Measurements from ENCODE around the gene ALOX12B.
"Not testable (repeated sequence)": the region's sequence is repeated elsewhere in the genome, so short reads cannot be mapped to it uniquely, and the experiment has no call there.

ALOX12B gene

DNA sequence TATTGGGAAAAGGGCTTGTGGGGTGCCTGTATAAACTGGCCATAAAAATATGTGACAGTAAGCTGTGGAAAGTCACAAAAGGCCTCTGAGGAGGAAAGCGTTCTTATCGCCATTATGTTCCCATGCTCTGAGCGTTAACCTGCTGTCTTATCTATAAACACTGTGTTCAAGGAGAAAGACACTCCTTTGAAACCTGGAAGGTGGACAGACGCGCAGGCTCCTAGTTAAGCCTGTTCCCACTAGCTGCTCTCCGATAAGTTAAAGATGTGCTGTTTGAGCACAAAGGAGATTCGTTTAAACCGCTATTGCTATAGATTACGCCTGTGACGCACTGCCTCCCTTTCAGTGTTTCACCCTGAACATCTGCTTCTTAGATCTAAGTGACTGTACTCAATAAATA is 5.2 kb downstream of the ALOX12B start:
- no peak for DNase-seq (ENCODE audit: low read depth in 2 of 2)

DNA sequence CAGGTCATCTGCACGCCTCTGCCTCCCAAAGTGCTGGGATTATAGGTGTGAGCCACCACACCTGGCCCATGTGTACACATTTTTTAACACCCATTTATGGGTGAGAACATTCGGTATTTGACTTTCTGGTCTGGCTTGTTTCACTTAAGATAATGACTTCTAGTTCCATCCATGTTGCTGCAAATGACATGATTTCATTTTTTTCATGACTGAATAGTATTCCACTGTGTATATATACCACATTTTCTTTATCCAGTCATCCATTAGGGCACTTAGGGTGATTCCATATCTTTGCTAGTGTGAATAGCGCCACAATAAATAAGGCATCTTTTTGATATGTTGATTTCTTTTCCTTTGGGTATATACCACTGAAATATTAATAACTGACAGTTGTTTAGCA is 5.6 kb downstream of the ALOX12B start:
- no peak for DNase-seq (ENCODE audit: low read depth in 2 of 2)

DNA sequence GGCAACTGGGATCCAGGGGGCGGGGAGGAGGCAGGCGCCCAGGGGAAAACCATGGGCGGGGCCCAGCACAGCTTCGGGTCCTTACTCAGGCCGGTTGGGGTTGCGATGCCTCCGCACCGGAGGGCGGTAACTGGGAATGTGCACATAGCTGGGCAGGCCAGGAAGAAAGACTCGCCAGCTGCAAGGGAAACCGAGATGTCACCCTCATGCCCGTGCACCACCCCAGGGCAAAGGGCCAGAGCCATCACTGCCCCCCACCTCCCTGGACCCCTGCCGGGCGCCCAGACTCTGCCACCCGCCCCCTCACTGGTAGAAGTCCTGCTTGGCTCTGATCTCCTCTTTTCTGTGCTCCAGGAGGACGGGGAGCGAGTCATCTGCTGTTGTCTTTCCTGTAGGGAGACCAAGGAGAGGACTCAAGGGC is 6.7 kb downstream of the ALOX12B start:
- no peak for DNase-seq (ENCODE audit: low read depth in 2 of 2)

- no peak for DNase-seq (ENCODE audit: low read depth in 2 of 2)
Observed at GRCh38 chr17:8080208-8080798, 7.2 kb downstream of the ALOX12B start.

GRCh38 chr17:8079291-8080207 is 8.0 kb downstream of the ALOX12B start:
- DNase-seq (ENCODE audit: low read depth in 2 of 2), result peak; percentile 76 to 78

DNA sequence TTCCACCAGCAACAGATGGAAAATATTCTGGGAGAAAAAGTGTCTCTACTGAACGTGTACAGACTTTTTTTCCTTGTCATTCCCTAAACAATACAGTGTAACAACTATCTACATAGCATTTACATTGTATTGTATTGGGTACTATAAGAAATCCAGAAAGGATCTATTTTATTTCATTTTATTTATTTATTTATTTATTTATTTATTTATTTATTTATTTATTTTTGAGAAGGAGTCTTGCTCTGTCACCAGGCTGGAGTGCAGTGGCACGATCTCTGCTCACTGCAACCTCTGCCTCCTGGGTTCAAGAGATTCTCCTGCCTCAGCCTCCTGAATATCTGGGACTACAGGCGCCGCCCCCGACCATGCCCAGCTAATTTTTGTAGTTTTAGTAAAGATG is 9.6 kb downstream of the ALOX12B start:
- not testable (repeated sequence) for DNase-seq (ENCODE audit: low read depth in 2 of 2)

DNA sequence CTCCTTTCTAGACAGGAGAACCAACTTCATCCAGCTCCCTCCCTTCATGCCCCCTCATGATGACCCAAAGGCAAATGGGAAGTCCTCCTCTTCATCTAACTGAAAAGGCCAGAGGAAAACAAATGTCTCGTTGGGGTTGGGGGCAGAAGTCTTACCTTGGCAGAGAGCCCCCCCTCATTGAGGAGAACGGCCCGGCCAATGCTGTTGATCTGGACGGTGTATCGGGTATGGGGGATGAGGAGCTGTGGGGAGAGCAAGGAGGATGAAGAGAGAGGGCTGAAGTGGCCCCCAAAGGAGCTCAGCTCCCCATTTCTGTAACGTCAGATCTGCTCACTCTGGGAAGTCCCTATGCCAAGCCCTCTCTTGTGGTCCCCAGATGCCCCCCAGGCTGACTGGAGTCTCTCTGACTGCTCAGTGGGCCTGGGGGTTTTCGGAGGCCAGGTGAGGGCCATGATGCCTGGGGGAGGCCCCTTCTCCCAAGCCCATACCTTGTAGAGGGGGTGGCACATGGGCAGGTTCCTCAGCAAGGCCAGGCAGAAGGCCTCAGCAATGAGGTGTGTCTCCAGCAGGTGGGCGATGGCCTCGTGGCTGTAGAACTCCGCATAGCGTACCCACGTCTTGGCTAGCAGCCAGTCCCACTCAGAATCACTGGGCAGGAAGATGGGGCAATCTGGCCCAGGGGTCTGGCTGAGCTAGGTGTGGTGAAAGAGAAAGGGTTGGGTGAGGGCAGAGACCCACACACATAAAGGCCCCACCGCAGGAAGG is 10.8 kb downstream of the ALOX12B start:
- no peak for DNase-seq (ENCODE audit: low read depth in 2 of 2)

GRCh38 chr17:8075574-8076342 is 11.8 kb downstream of the ALOX12B start:
- DNase-seq (ENCODE audit: low read depth in 2 of 2), result no peak

- DNase-seq (ENCODE audit: low read depth in 2 of 2), result no peak
Observed at GRCh38 chr17:8075081-8075480, 12.4 kb downstream of the ALOX12B start.

GRCh38 chr17:8074554-8074953 is 13.0 kb downstream of the ALOX12B start:
- DNase-seq (ENCODE audit: low read depth in 2 of 2), result no peak

DNA sequence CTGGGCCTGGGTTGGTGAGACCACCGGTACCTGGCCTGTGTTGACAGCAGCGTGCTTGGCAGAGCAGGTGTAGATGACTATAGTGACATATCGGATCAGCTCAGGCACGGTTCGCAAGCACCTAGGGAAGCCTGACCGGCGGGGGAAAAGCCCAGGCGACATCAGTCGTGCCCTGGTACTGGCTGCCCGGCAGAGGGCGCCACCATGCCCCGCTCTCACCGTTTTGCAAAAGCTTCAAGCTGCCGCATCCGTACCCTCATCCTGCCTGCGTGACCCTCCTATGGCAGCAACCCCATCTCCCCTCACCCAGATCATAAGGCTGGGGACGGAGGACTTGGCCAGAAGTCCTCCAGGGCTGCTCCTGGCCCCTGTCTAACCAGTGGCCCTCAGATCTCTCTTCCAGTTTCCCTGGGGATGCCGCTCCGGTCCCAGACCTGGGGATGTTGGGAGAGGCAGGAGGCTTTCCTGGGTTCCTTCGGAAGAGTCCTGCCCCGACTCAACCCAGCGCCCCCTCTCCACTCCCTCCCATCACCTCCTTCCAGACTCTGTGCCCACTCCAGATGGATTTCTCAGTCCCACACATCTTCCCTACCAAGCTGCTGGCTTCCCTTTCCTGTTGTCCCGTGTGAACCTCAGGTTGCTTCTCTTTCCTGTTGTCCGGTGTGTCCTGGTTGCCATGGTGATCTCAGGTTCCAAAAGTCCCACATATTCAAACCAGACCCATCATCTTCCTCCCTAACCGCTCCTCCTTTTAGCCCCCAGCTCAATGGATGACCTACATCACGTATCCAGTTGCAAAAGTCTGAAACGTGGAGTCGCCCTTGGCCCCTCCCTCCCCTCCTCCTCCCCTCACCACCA is 13.7 kb downstream of the ALOX12B start:
- peak; percentile 88 for DNase-seq (ENCODE audit: low read depth in 2 of 2)

DNA sequence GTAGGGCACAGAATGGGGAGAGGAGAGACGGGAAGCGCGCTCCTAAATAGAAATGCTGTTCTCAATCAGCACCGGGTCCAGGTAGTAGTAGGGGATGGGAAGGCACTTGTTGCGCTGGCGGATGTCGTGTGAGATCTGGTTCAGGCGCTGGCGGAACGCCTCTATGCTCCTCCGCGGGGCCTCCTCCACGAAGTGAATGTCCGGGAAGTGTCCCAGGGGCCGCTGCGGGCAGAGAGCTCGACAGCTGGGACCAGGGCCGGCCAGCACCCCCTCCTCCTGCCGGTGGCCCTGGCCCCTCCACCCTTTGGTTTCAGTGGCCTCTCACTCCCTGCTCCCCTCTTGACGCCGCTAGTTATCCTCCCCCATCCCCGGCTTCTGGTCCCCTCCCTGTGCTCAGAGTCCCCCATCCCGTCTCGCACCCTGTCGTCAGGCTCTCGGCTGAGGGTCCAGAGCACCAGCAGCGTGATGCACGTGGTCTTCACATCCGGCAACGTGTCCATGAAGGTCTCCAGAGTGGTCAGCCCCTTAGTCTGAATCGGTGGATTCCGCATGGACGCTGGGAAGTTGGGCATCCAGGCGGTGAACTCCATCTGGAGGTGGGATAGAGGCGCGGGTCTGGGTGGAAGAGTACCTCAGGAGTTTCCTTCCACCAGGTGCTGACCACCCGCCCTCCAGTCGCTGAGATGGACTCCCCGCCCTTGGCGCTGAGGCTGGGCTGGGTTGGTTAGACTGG is 14.6 kb downstream of the ALOX12B start:
- peak in 1 of 2 donors; percentile 30 for DNase-seq (ENCODE audit: low read depth in 2 of 2)

DNA sequence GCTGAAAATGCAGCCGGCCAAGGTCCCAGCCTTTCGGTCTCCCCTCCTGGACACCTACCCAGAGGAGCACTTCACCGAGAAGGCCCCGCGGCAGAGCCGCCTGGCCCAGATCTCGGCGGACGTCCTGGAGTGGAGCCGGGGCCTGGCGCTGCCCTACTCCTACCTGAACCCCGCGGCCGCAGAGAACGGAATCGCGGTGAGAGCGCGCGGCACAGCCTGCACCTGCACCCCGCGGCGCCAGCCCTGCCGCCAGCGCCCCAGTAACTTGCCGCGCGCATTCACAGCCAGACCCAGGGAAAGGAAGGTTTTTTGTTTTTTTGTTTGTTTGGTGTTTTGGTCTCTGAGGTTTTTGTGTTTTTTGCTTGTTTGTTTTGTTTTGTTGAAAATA is 15.2 kb downstream of the ALOX12B start:
- no peak for DNase-seq (ENCODE audit: low read depth in 2 of 2)

DNA sequence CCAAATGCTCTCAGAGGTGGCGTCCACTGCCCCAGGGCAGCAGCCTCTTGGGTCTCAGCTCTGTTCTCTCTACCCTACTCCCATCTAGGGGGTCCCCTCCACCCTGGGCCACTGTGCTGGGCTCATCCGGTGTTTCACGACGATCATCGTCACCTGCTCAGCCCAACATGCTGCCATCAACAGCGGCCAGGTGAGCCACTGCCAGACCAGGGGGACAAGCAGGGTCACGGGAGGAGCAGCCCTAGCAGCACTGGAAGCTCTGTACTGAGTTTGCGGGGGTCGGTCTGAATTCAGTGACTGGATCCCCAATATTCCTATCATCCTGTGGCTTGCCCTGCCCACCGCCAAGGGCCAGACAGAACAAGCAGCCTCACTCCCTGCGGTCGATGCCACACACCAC is 16.0 kb downstream of the ALOX12B start:
- no peak for DNase-seq (ENCODE audit: low read depth in 2 of 2)

- no peak for DNase-seq (ENCODE audit: low read depth in 2 of 2)
Observed at GRCh38 chr17:8069587-8069860, 18.0 kb downstream of the ALOX12B start.

DNA sequence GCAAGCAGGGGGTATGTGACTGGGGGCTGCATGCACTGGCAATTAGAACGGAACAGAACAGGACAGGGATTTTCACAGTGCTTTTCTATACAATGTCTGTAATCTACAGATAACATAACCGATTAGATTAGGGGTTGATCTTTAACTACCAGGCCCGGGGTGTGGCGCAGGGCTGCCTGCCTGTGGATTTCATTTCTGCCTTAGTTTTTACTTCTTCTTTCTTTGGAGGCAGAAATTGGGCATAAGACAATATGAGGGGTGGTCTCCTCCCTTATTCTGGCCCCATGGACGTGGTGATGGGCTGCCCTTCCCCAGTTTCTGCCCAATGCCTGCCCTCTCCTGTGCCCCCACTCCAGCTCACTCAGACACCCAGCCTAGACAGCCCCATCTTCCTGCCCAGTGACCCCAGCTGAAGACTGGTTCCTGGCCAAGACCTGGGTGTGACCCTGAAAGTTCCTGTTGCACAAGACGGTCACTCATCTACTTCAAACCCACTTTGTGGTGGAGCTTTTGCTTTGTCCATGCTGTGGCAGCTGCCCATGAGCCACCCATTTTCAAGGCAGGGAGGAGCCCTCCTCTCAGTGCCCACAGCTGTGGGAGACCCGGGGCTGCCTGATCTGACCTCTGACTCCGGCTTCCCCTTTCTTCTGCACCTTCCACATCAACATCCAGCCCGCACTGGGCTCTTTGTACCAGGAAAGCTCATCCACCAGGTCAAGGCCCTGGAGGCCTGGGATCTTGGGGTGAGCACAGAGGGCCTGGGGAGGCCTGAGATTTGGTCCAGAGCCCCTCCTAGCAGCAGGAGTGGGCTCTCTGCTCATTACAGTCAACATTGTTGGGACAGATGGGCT is 18.6 kb downstream of the ALOX12B start:
- no peak for DNase-seq (ENCODE audit: low read depth in 2 of 2)

DNA sequence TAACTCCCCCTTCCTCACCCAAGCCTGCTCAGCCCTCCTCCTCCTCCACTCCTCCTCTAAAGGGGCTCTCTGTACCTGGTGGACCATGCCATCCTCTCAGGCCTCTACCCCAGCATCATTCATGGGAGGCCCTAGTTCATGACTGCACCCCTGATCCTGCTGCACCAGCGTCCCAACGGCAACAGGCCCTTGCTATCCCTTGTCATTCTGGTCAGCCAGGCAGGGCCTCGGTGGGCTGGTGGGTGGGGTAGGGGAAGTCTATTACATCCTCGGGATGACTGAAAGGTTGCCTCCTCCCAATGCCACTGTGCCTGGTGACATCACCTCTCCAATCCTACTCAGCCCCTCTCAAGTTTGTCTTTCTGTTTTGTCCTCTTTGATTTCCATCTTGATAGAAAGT is 19.7 kb downstream of the ALOX12B start:
- DNase-seq (ENCODE audit: low read depth in 2 of 2), result no peak

GRCh38 chr17:8066841-8067775 is 20.4 kb downstream of the ALOX12B start:
- no peak for DNase-seq (ENCODE audit: low read depth in 2 of 2)
